HG02588 (cell line): ENCODE data around the gene COPS9.

ENCODE experiments used
- ATAC-seq: cut with Tn5 transposase; IDR thresholded peaks from one replicate; pipeline ENCODE4 v1.9.1; 2021; ENCODE audit warnings: mild to moderate bottlenecking, moderate library complexity; ENCODE audit not compliant: unreplicated experiment

The COPS9 gene

DNA sequence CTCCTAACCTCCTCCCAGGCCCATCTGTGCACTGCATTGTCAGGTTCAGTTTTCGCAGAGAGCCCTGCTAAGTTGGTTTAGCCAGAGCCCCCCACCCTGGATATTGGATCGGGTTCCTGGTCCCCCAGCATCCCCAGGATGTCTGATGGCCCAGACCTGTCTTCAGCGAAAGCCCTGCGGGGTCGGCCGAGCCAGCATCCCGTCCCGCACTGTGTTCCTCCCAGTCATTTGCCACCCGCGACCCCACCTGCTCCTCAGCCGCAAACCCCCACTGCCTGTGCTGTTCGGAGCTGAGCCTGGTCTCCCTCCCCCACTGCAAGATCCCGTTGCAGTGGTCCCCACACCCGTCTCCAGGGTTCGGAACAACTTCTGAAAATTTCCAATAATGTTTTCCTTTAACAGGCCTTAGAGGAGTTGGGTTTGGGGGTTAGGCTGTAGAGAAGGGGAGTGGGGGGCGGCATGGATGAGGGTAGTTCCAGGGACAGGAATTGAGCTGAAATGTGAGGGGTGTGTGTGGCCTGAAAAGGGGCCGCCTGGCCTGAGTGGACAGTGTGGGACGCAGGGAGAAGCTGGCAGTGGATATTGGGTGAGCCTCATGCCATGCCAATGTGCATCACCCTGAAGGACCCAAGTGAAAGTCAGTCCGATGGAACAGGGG, 1.6 kb upstream of the COPS9 start:
- no peak for ATAC-seq

GRCh38 chr2:240136671-240137292, 677 bp upstream of the COPS9 start:
- ATAC-seq: peak; percentile 19

DNA sequence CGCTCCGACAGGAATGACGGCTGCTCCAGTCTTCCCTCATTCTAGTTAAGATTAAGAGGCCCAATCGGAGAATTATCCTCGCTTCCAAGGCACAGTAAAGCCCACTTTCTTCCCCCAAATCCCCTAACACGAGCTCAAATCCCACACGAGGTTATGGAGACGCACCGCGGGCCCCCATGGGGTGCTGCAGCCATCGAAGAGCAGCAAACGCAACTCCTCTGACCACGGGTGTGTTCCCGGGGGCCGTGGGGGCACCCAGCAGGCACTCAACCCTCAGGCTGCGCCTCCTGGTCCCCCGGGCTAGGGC, 446 bp downstream of the COPS9 start:
- peak; percentile 1 for ATAC-seq

DNA sequence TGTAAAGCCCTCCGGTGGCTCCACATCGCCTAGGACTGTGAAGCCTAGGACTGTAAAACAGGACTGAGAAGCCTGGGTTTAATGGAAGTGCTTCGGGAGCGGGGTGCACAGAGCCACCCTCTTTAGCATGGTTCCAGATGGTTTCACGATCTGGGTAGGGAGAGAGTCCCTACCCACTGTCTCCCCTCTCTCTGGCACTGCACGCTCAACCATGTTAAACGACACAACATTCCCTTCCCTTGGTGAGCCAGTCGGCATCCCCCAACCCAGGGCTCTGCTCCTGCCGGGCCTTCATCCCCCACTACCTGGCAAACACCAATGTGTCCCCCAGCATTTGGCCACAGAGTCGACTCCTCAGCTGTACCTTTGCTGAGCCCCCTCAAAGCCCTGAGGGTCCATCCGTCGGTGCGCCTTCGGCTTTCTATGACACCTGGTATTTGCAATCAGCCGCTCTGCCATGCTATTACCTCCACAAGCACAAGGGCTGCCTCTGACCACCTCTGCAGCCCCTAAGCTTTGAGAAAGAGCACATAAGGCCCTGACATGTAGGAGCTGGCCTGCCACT, 1.1 kb downstream of the COPS9 start:
- no peak for ATAC-seq

DNA sequence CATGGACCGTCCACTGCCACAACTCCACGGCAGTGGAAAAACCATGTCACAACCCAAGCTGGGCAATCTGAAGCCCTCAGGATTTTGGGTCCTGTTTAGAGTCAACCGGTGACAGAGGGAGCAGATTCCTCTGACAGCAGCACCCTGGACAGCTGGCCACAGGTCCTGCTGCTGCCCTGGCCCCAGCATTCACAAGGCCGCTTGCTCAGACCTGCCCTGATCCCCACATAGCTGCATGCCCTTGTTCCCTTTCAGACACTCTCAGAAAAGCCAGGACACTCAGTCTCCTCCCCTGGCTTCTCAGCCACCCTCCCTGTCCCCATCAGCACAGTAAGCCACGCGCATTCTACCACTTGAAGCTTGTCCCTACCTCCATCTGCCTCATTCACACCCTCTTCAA, 1.6 kb downstream of the COPS9 start:
- ATAC-seq: no peak

DNA sequence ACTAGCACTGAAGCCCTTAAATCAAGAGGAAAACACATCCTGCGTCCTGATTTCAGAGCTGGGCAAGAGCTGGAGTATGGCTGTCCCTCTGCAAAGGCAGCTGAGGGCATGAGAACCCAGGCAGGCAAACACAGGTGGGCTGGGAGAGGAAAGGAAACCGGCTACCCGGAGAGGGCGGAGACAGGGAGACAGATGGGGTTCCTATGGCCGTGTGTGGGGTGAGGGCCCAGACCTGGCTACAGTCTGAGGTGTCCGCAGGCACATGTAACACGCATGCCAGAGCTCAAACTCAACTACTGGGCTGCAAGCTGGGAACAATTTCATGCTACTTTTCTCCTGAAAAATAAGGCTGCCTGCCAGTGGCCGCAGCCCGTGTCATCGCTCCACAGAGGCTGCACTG, 2.7 kb downstream of the COPS9 start:
- ATAC-seq: no peak

DNA sequence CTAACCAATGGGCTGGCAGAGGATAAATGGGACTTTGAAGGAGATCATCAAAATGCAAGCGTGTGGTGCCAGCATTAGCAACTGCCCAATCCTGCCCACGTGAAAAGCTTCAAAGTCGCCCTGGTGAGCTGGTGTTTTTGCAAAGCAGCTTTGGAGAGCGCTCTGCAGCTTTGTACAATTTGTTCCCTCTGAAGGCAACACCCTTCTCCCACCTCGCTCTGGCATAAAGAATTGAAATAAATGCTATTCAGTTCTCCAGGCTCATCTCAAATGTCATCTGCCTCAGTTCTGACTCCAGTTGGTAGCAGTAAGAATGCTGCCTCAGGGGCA, 3.5 kb downstream of the COPS9 start:
- ATAC-seq: no peak

GRCh38 chr2:240131941-240132650, 4.0 kb downstream of the COPS9 start:
- no peak for ATAC-seq

DNA sequence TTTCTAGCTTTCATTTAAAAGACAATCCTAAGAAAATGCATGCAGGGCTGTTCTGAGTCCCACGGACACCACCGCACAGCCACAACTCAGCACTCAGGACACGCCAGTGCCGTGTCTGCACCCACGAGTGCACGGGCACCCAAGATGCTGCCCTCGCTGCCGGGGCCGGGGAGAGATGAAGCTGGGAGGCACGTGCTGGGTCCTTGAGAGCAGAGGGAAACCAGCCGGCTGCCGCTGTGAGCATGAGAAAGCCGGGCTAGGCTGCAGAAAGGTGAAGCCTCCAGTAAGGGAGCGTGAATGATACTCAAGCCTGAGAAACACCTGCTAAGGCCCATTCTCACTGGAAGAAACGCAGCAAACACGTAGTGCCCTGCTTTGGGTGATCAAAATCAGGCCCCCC, 4.8 kb downstream of the COPS9 start:
- ATAC-seq: no peak

DNA sequence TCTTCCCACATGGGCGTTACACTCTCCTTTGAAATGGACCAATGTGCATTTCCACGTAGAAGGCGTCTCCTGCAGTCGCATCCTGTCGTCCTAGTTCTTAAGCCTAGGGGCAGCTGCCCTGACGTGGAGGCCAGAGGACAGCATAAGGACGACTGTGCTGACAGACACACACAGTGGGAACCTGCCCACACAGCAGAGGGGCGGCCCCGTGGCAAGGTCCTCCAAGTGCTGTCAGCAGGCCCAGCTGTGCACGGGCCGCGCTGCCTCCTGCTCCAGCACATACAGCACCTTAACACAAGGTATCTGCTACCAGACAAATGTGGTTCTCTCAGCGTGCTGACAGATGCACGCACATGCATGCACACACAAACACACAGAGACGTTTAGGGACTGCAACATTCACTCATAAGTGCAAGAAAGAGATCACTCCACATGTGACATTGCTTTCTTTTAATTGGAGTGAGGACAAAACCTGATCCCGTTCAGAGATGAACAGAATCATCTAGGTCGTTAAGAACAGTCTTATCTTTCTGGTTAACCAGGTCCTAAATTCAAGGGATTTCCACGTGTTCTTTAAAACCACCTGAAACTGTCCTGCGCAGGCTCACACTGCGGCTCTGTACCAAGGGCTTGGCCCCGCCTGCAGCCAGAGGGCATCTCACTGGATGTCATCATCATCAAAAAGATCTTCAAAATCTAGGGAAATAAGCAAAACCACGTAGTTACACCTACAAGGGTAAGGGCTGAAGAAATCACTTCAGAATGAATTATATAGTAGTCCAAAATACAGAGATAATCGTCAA, 5.5 kb downstream of the COPS9 start:
- no peak for ATAC-seq

DNA sequence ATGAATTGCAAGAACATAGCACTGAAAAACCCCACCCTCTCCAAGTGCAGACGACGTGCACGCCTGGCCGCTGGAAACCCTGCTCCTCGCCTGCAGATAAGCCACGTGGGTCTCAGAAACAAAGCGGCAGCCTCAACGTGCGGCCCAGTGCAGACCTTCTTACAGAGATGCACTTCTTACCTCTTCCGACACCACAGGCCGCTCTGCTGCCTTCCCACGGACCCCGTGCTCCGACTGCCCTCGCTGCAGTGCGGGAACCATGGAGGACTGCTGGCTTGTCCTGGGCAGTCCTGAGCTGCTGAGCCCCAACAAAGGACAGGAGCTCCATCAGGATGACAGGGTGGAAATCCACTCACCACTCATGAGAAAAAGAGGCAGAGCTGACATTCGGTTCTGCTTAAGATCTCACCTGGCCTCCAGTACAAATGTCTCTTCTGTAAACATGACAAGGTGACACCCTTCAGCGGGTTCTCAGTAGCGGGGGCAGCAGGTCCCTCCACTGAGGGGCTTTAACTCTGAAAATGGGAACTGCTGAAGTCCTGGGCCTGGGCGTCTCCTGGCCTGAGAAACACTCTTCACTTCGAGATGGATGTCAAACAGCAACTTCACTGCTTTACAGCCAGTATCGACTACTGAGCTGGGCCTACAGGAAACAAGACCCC, 6.2 kb downstream of the COPS9 start:
- no peak for ATAC-seq

- ATAC-seq: no peak
Measured at GRCh38 chr2:240129311-240129710, 6.8 kb downstream of the COPS9 start.

DNA sequence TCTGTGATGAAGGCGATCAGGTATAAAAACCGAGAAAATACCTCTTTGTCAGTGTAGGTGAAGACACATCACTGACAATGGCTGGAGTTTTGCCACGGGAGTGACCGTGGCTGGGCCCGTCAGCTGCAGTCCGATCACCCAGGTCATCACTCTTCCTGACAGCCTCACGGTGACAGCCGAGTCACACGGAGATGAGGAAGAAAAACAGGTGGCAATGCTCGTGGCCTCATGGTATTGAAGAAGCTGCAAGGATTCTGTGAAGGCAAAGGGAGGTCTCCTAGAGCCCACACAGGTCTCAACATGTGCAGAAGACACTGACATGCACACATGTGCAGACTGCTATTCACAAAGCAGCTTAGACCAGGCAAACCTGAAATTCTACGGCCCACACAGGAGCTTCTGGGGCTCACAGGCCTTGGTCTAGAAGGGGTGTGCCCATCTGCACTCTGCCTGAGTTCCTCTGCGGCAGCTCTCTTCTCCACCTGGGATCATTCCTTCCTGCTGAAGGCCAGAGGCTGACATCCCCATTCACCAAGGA, 7.4 kb downstream of the COPS9 start:
- ATAC-seq: no peak

GRCh38 chr2:240127911-240128607, 8.0 kb downstream of the COPS9 start:
- ATAC-seq: no peak

GRCh38 chr2:240127191-240127750, 8.8 kb downstream of the COPS9 start:
- no peak for ATAC-seq

DNA sequence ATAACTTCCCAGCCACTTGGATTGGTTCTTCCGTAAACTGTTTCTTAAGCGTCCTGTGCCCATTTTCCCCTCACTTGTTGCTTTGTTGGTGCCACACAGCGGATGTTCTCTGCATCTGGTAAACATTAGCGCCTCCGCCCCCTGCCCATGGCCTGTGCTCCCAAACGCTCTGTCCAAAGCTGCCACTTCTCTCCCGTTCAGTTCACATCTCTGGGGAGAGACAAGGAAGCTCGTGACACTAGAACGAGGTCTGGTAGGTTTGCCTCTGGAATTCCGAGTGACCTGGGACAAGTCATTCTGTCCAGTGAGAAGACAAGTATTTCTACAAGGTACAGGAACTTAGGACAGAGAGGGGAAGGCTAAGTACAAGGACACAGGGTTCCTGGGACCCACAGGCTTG, 9.4 kb downstream of the COPS9 start:
- no peak for ATAC-seq

- ATAC-seq: no peak
Measured at GRCh38 chr2:240125742-240126141, 10.4 kb downstream of the COPS9 start.

DNA sequence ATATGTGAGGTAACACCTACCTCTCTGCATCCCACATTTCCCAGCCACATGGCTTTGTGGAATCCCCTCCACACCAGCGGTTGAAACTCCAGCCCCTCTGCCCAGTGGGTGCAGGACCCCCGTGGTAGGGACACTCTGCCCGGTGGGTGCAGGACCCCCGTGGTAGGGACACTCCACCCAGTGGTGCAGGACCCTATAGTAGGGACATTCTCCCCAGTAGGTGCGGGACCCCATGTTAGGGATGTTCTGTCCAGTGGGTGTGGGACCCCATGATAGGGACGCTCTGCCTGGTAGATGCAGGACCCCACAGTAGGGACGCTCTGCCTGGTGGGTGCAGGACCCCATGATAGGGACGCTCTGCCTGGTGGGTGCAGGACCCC, 11.5 kb downstream of the COPS9 start:
- ATAC-seq: no peak

GRCh38 chr2:240123821-240124650, 12.1 kb downstream of the COPS9 start:
- no peak for ATAC-seq
